ENCODE data around the gene HNRNPAB. TPM values are rescaled to one million over a fixed set of nuclear protein-coding genes. Genes with fewer than 3 reads are reported as not detected.

The HNRNPAB gene
- total RNA-seq, 1 donor from 2014 or later, result 67.4 TPM

GRCh38 chr5:178203670-178204181, 607 bp upstream of the HNRNPAB start:
- H3K36me3 ChIP-seq (ENCODE audit: control insufficient read depth, insufficient read depth, low read length), result peaks cover 15% of the 10 kb centered on the region
- DNase-seq (ENCODE audit: low read depth), result no peak
- H3K27me3 ChIP-seq (ENCODE audit: control insufficient read depth, insufficient read depth, low read length), result no peaks in the 10 kb centered on the region
- no peak for TF ChIP-seq CTCF (IDR thresholded peaks at IDR 0.05; ENCODE audit: insufficient read depth, low read length, severe bottlenecking)
- no peak for FAIRE-seq
- H3K4me3 ChIP-seq (ENCODE audit: low read depth, low read length), result peak overlapping the region; percentile 71

- DNase-seq (ENCODE audit: low read depth) (peak; percentile 55), FAIRE-seq (no peak)
- no peak for TF ChIP-seq CTCF (IDR thresholded peaks at IDR 0.05; ENCODE audit: insufficient read depth, low read length, severe bottlenecking)
- H3K4me3 ChIP-seq (ENCODE audit: low read depth, low read length), result peak overlapping the region; percentile 71
- peaks cover 25% of the 10 kb centered on the region for H3K36me3 ChIP-seq (ENCODE audit: control insufficient read depth, insufficient read depth, low read length)
- H3K27me3 ChIP-seq (ENCODE audit: control insufficient read depth, insufficient read depth, low read length), result no peaks in the 10 kb centered on the region
Measured at GRCh38 chr5:178204935-178205748, 809 bp downstream of the HNRNPAB start.

- Histone ChIP-seq H3K4me3 (ENCODE audit: low read depth, low read length) (peak overlapping the region; percentile 71), H3K36me3 (ENCODE audit: control insufficient read depth, insufficient read depth, low read length) (peaks cover 28% of the 10 kb centered on the region), H3K27me3 (ENCODE audit: control insufficient read depth, insufficient read depth, low read length) (no peaks in the 10 kb centered on the region)
- FAIRE-seq (no peak), DNase-seq (ENCODE audit: low read depth) (no peak)
- no peak for TF ChIP-seq CTCF (IDR thresholded peaks at IDR 0.05; ENCODE audit: insufficient read depth, low read length, severe bottlenecking)
Measured at GRCh38 chr5:178205749-178206047, 1.4 kb downstream of the HNRNPAB start.

GRCh38 chr5:178206166-178207101, 2.1 kb downstream of the HNRNPAB start:
- Histone ChIP-seq H3K36me3 (ENCODE audit: control insufficient read depth, insufficient read depth, low read length) (peaks cover 28% of the 10 kb centered on the region), H3K4me3 (ENCODE audit: low read depth, low read length) (peak overlapping the region; percentile 71), H3K27me3 (ENCODE audit: control insufficient read depth, insufficient read depth, low read length) (no peaks in the 10 kb centered on the region)
- no peak for DNase-seq (ENCODE audit: low read depth)
- TF ChIP-seq CTCF (IDR thresholded peaks at IDR 0.05; ENCODE audit: insufficient read depth, low read length, severe bottlenecking), result no peak
- no peak for FAIRE-seq

- TF ChIP-seq CTCF (IDR thresholded peaks at IDR 0.05; ENCODE audit: insufficient read depth, low read length, severe bottlenecking), result no peak
- FAIRE-seq (no peak), DNase-seq (ENCODE audit: low read depth) (peak; percentile 74)
- Histone ChIP-seq H3K27me3 (ENCODE audit: control insufficient read depth, insufficient read depth, low read length) (no peaks in the 10 kb centered on the region), H3K36me3 (ENCODE audit: control insufficient read depth, insufficient read depth, low read length) (peaks cover 35% of the 10 kb centered on the region), H3K4me3 (ENCODE audit: low read depth, low read length) (no peak overlapping the region)
Measured at GRCh38 chr5:178207183-178207916, 3.0 kb downstream of the HNRNPAB start.
